SK-N-MC (cell line): ENCODE measurements around the gene PID1.
"Not testable (repeated sequence)": the region's sequence is repeated elsewhere in the genome, so short reads cannot be mapped to it uniquely, and the experiment has no call there.

Experiments used
- DNase-seq: peaks from one replicate; pipeline ENCODE4 v3.0.0-alpha.2; 2011; ENCODE audit warnings: low read depth, low spot score
- H3K27ac ChIP-seq: fragments of 200-600 bp; sonication (generic); 2 replicates; pipeline ENCODE4 v1.5.1; 2016; ENCODE audit warnings: mixed run types
- H3K36me3 ChIP-seq: fragments of 200-600 bp; sonication (generic); 2 replicates; pipeline ENCODE4 v1.6.1; 2017; ENCODE audit warnings: antibody characterized with exemption, low read length, mixed read lengths; ENCODE audit not compliant: insufficient read depth
- H3K4me3 ChIP-seq: fragments of 200-600 bp; sonication (generic); 2 replicates; pipeline ENCODE4 v1.5.1; 2016
- H3K9ac ChIP-seq: fragments of 200-600 bp; sonication (generic); 2 replicates; pipeline ENCODE4 v1.8.0; 2017; ENCODE audit warnings: mixed run types, mixed read lengths; ENCODE audit not compliant: insufficient read length
- H3K9me3 ChIP-seq: fragments of 200-600 bp; sonication (generic); 2 replicates; pipeline ENCODE4 v1.6.1; 2017; ENCODE audit warnings: low read depth, mild to moderate bottlenecking, antibody characterized with exemption, low read length, moderate library complexity, mixed read lengths
- EZH2 ChIP-seq: fragments of 200-600 bp; sonication (generic); IDR thresholded peaks from one replicate; pipeline ENCODE4 v1.6.1; 2017; ENCODE audit warnings: antibody characterized with exemption
- FOXP2 ChIP-seq: optimal IDR thresholded peaks from 2 replicates; pipeline ENCODE3; 2011; ENCODE audit warnings: mild to moderate bottlenecking, moderate library complexity; ENCODE audit not compliant: insufficient read depth; ENCODE audit errors: extremely low read length, control extremely low read depth
- POLR2AphosphoS5 ChIP-seq: IDR thresholded peaks from 2 replicates; pipeline ENCODE4 v1.6.1; 2012; ENCODE audit warnings: mild to moderate bottlenecking, low read depth, low read length, borderline replicate concordance

PID1 gene

DNA sequence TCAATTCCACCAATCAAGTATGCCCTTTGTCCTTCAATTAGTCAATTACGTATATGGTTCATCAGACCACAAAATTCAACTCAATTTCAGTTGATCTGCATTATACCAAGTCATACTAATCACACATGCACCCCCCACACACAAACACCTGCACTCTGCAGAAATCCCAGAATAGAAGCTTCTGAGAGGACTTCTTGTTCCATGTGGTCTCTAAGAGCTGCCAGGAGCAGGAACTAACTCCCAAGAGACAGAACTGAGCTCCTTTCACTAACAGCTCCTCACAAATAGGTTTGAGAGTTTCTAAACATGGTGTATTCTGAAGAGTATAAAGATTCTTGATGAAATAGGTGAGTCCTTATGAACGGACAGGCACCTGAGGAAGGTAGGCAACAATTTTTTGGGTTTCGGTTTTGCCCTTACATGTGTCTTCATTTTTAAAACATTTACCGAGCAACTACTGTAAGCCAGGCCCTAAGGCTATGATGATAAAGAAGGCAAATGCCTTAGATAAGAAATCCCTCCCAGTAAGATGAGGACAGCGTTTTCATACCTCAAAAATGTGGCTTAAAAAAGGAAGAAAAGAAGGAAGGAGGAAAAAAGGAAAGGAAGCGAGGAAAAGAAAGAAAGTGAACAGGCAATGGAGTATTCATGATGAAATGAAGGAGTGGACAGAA is 183.1 kb downstream of the PID1 start:
- no peaks in the 10 kb centered on the region for H3K9me3 ChIP-seq
- DNase-seq, result no peak
- peak overlapping the region; percentile 96 for H3K27ac ChIP-seq
- peak overlapping the region; percentile 56 for H3K4me3 ChIP-seq
- no peaks in the 10 kb centered on the region for H3K36me3 ChIP-seq
- peak overlapping the region; percentile 62 for H3K9ac ChIP-seq
- TF ChIP-seq FOXP2 (no peak), EZH2 (no peak), POLR2AphosphoS5 (no peak)

DNA sequence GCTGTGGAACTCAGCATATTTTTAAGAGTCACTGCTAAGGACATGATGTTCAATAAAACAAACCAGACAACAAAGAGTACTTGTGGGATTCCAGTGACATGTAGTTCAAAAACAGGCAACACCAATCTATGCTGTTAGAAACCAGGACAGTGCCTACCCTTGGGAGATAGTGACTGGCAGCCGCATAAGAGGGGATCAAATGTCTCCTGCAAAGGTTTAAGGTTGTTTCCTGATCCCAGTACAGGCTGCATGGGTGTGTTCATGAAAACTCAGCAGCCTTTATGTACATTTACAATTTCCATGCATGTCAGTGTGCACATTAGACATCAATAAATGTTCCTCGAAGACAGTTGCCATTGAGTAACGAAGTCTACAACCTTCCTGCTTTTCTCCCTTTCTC is 183.8 kb downstream of the PID1 start:
- no peak overlapping the region for H3K9ac ChIP-seq
- H3K9me3 ChIP-seq, result no peaks in the 10 kb centered on the region
- H3K27ac ChIP-seq, result peak overlapping the region; percentile 96; the same call in 1 of the 2 replicates
- no peak overlapping the region for H3K4me3 ChIP-seq
- DNase-seq, result no peak
- H3K36me3 ChIP-seq, result no peaks in the 10 kb centered on the region
- no peak for TF ChIP-seq POLR2AphosphoS5
- no peak for TF ChIP-seq EZH2
- no peak for TF ChIP-seq FOXP2

DNA sequence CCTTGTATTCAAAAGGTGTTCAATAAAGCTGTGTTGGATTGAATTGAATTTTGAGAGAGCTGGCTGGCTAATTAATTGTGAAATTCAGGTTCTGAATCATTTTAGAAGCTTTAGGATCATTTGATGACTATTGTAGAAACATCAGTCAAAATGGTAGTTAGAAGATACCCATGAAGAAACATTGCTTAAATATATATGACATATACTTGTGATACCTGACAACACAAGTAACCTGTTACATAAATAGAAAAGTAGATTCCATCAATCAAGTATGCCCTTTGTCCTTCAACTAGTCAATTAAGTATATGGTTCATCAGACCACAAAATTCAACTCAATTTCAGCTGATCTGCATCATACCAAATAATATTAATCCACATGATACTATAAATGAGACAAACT is 185.6 kb downstream of the PID1 start:
- TF ChIP-seq POLR2AphosphoS5 (no peak), EZH2 (no peak), FOXP2 (no peak)
- H3K9me3 ChIP-seq, result no peaks in the 10 kb centered on the region
- H3K36me3 ChIP-seq, result no peaks in the 10 kb centered on the region

DNA sequence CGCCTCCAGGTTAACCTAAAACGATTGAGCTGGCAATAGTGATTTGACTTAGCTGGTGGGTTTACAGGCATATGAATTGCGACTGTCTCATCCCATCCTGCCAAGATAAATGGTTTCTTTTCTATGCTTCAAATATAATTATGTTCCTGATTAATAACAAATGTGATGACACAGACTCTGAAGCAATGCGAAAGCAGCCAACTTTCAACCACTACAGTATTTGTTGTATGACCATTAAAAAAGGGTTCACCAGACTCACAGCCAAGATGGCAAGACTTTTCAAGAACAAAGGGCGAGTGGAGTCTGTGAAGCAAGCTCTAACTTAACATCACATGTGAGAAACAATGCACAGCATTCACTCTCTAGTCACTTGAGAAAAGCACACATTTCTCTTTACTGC is 186.6 kb downstream of the PID1 start:
- DNase-seq, result no peak
- H3K36me3 ChIP-seq, result no peaks in the 10 kb centered on the region
- no peak for TF ChIP-seq POLR2AphosphoS5
- TF ChIP-seq FOXP2, result no peak
- TF ChIP-seq EZH2, result no peak
- no peak overlapping the region for H3K4me3 ChIP-seq
- H3K9ac ChIP-seq, result no peak overlapping the region
- no peak overlapping the region for H3K27ac ChIP-seq
- H3K9me3 ChIP-seq, result no peaks in the 10 kb centered on the region

More for the DNA sequence above, 185.6 kb downstream of the PID1 start:
- no peak for DNase-seq
- Histone ChIP-seq H3K27ac (no peak overlapping the region), H3K4me3 (no peak overlapping the region), H3K9ac (no peak overlapping the region)

DNA sequence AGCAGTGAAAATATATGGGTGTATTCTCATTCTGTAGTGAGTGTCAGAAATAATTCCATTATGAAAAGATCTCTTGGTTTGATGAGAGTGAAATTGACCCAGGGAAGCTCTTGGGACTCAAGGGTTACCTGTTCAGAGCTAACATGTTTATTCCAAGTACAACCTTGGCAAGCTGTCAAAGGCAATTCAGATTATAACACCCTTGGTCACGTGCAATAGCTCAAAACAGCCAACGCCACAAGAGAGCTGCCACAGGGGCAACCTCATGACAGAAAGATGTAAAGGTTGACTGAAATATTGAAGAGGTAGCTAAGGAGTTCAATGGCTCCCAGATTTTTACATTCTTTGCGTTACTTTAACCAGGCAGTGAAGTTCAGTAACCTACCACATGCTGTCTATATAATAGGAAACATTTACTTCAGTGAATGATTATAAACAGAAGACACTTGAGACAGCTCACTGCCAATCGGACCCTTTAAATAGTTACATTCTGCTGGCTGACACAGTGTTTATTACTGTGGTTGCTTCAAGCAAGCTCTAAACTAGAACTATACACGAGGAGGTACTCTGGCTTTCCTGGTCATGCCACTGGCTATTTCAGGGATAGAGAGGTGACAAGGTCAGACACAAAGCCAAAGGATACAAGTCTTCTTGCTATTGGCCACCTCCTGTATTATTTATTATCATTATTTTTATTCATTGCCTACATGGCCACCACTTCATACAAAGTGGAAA is 187.3 kb downstream of the PID1 start:
- no peak overlapping the region for H3K4me3 ChIP-seq
- H3K36me3 ChIP-seq, result no peaks in the 10 kb centered on the region
- no peak for DNase-seq
- H3K27ac ChIP-seq, result no peak overlapping the region
- no peak overlapping the region for H3K9ac ChIP-seq
- H3K9me3 ChIP-seq, result no peaks in the 10 kb centered on the region
- no peak for TF ChIP-seq EZH2
- TF ChIP-seq POLR2AphosphoS5, result no peak
- no peak for TF ChIP-seq FOXP2

GRCh38 chr2:229081411-229081810 is 189.7 kb downstream of the PID1 start:
- DNase-seq, result no peak

GRCh38 chr2:229080172-229080571 is 190.9 kb downstream of the PID1 start:
- H3K9ac ChIP-seq, result no peak overlapping the region
- no peak overlapping the region for H3K4me3 ChIP-seq
- TF ChIP-seq FOXP2, result no peak
- no peak for TF ChIP-seq EZH2
- TF ChIP-seq POLR2AphosphoS5, result no peak
- DNase-seq, result no peak
- no peaks in the 10 kb centered on the region for H3K36me3 ChIP-seq
- no peaks in the 10 kb centered on the region for H3K9me3 ChIP-seq
- H3K27ac ChIP-seq, result no peak overlapping the region

More at GRCh38 chr2:229081411-229081810, 189.7 kb downstream of the PID1 start:
- Histone ChIP-seq H3K9me3 (no peaks in the 10 kb centered on the region), H3K4me3 (no peak overlapping the region), H3K36me3 (no peaks in the 10 kb centered on the region), H3K9ac (no peak overlapping the region), H3K27ac (no peak overlapping the region)
- no peak for TF ChIP-seq POLR2AphosphoS5
- no peak for TF ChIP-seq EZH2
- TF ChIP-seq FOXP2, result no peak

GRCh38 chr2:229076886-229077285 is 194.2 kb downstream of the PID1 start:
- not testable (repeated sequence) for H3K27ac ChIP-seq, H3K4me3 ChIP-seq

GRCh38 chr2:229073935-229074334 is 197.2 kb downstream of the PID1 start:
- no peaks in the 10 kb centered on the region for H3K9me3 ChIP-seq
- H3K27ac ChIP-seq, result no peak overlapping the region
- DNase-seq, result no peak

More at GRCh38 chr2:229076886-229077285, 194.2 kb downstream of the PID1 start:
- DNase-seq, H3K9ac ChIP-seq, H3K9me3 ChIP-seq, H3K36me3 ChIP-seq: not testable (repeated sequence)

More at GRCh38 chr2:229073935-229074334, 197.2 kb downstream of the PID1 start:
- no peak overlapping the region for H3K9ac ChIP-seq
- TF ChIP-seq POLR2AphosphoS5 (no peak), EZH2 (no peak), FOXP2 (no peak)
- H3K36me3 ChIP-seq, result no peaks in the 10 kb centered on the region
- H3K4me3 ChIP-seq, result no peak overlapping the region
